ENCODE data around the gene LRBA. TPM values are rescaled to one million over a fixed set of nuclear protein-coding genes. Genes with fewer than 3 reads are reported as not detected.

LRBA gene
- total RNA-seq, 1 experiment from 2014 or later: 55.3 TPM

- H3K79me1 ChIP-seq (ENCODE audit: insufficient read depth, low read depth, low read length, poor library complexity, severe bottlenecking): peaks cover 3% of the 10 kb centered on the region
- H4K5ac ChIP-seq (ENCODE audit: insufficient read length, low read depth, low read length): no peak overlapping the region
- H3K4ac ChIP-seq (ENCODE audit: low read depth, low read length): no peak overlapping the region
- H2BK5ac ChIP-seq (ENCODE audit: insufficient read length, low read length): no peak overlapping the region
- no peak overlapping the region for H3K9ac ChIP-seq (ENCODE audit: extremely low read depth, insufficient read length, low read length)
- no peaks in the 10 kb centered on the region for H3K9me3 ChIP-seq (ENCODE audit: control insufficient read depth, low read depth, low read length)
- H4K91ac ChIP-seq (ENCODE audit: insufficient read length, low read depth, low read length): no peak overlapping the region
- H2AK5ac ChIP-seq (ENCODE audit: insufficient read length, low read length): no peak overlapping the region
- no peak overlapping the region for H2BK15ac ChIP-seq (ENCODE audit: low read depth, low read length)
- H3K4me1 ChIP-seq (ENCODE audit: insufficient read depth, low read length): no peaks in the 10 kb centered on the region
- peaks cover 0 to 6% of the 10 kb centered on the region in 2 experiments; a peak in 3 of 5 replicates for H3K9me3 Mint-ChIP-seq
- H2BK20ac ChIP-seq (ENCODE audit: low read depth, low read length, poor library complexity, severe bottlenecking): no peak overlapping the region
- peaks cover 5 to 6% (median 5%) of the 10 kb centered on the region in 3 experiments; a peak in 5 of 7 replicates for H3K36me3 Mint-ChIP-seq (ENCODE audit: insufficient read depth in 1 of 3, low read depth in 3 of 3)
- H3K27me3 ChIP-seq (ENCODE audit: insufficient read depth, low read length): no peaks in the 10 kb centered on the region
- no peak overlapping the region for H3K14ac ChIP-seq (ENCODE audit: insufficient read depth, low read length)
- H3K4me3 Mint-ChIP-seq: no peak overlapping the region
- H3K18ac ChIP-seq (ENCODE audit: insufficient read length, low read depth, low read length): no peak overlapping the region
- H4K20me1 ChIP-seq (ENCODE audit: control insufficient read depth, insufficient read depth, insufficient read length): no peaks in the 10 kb centered on the region
- peaks cover 16 to 20% of the 10 kb centered on the region in 2 experiments for H3K4me1 Mint-ChIP-seq
- H2BK12ac ChIP-seq (ENCODE audit: insufficient read length, low read depth, low read length): no peak overlapping the region
- H3K79me2 ChIP-seq (ENCODE audit: insufficient read depth, low read length): peaks cover 6% of the 10 kb centered on the region; the same call in 1 of the 2 replicates
- no peaks in the 10 kb centered on the region for H3K27me3 Mint-ChIP-seq (ENCODE audit: low read depth)
- H3K23ac ChIP-seq (ENCODE audit: insufficient read length, low read depth, low read length): no peak overlapping the region
- no peak overlapping the region for H3K27ac Mint-ChIP-seq
- H3K56ac ChIP-seq (ENCODE audit: insufficient read length, low read depth, low read length): no peak overlapping the region
- no peak overlapping the region for H3K4me2 ChIP-seq (ENCODE audit: insufficient read depth, insufficient read length, low read length)
- no peak overlapping the region for H2BK120ac ChIP-seq (ENCODE audit: low read depth, low read length, poor library complexity, severe bottlenecking)
- no peak overlapping the region for H3K27ac ChIP-seq (ENCODE audit: insufficient read length, low read depth, low read length)
- DNase-seq: no peak
- no peak overlapping the region for H2AFZ ChIP-seq (ENCODE audit: low read length)
- no peaks in the 10 kb centered on the region for H3K23me2 ChIP-seq (ENCODE audit: insufficient read length, low read depth, low read length, poor library complexity, severe bottlenecking)
- no peak for TF ChIP-seq CTCF (conservative IDR thresholded peaks at IDR 0.05)
- no peak overlapping the region for H3T11ph ChIP-seq (ENCODE audit: low read length)
- no peak overlapping the region for H4K8ac ChIP-seq (replicated peaks; ENCODE audit: insufficient read length, low read depth, low read length)
Observed at GRCh38 chr4:150948074-150948473, 67.0 kb downstream of the LRBA start.
